ENCODE results near the gene LBHD1.

LBHD1 gene

GRCh38 chr11:62712861-62713260 lies 40.8 kb upstream of the LBHD1 start:
- TF ChIP-seq CTCF (IDR thresholded peaks at IDR 0.05; ENCODE audit: low read depth, low read length), result no peak
- DNase-seq (ENCODE audit: low read depth, low spot score), result no peak
- in situ Hi-C loops (cut with HindIII; ENCODE audit: low sequenced_read_pairs), result no loop called here
- no peak overlapping the region for H3K4me3 ChIP-seq (ENCODE audit: low read depth, low read length)

GRCh38 chr11:62712276-62712812 lies 40.3 kb upstream of the LBHD1 start:
- in situ Hi-C loops (cut with HindIII; ENCODE audit: low sequenced_read_pairs), result no loop called here
- no peak for TF ChIP-seq CTCF (IDR thresholded peaks at IDR 0.05; ENCODE audit: low read depth, low read length)
- H3K4me3 ChIP-seq (ENCODE audit: low read depth, low read length), result no peak overlapping the region
- DNase-seq (ENCODE audit: low read depth, low spot score), result no peak

- no peak for DNase-seq (ENCODE audit: low read depth, low spot score)
- in situ Hi-C loops (cut with HindIII; ENCODE audit: low sequenced_read_pairs), result no loop called here
- peak overlapping the region; percentile 54 for H3K4me3 ChIP-seq (ENCODE audit: low read depth, low read length)
- no peak for TF ChIP-seq CTCF (IDR thresholded peaks at IDR 0.05; ENCODE audit: low read depth, low read length)
Measured at GRCh38 chr11:62710001-62710345, 37.9 kb upstream of the LBHD1 start.

- peak overlapping the region; percentile 54 for H3K4me3 ChIP-seq (ENCODE audit: low read depth, low read length)
Measured at GRCh38 chr11:62709247-62710000, 37.4 kb upstream of the LBHD1 start.

GRCh38 chr11:62708793-62709192 lies 36.7 kb upstream of the LBHD1 start:
- H3K4me3 ChIP-seq (ENCODE audit: low read depth, low read length), result peak overlapping the region; percentile 54
- no peak for TF ChIP-seq CTCF (IDR thresholded peaks at IDR 0.05; ENCODE audit: low read depth, low read length)
- no peak for DNase-seq (ENCODE audit: low read depth, low spot score)
- in situ Hi-C loops (cut with HindIII; ENCODE audit: low sequenced_read_pairs), result no loop called here

More at GRCh38 chr11:62709247-62710000, 37.4 kb upstream of the LBHD1 start:
- in situ Hi-C loops (cut with HindIII; ENCODE audit: low sequenced_read_pairs), result no loop called here
- TF ChIP-seq CTCF (IDR thresholded peaks at IDR 0.05; ENCODE audit: low read depth, low read length), result no peak
- peak; percentile 98 for DNase-seq (ENCODE audit: low read depth, low spot score)

GRCh38 chr11:62708392-62708791 lies 36.3 kb upstream of the LBHD1 start:
- in situ Hi-C loops (cut with HindIII; ENCODE audit: low sequenced_read_pairs), result no loop called here
- no peak for DNase-seq (ENCODE audit: low read depth, low spot score)
- TF ChIP-seq CTCF (IDR thresholded peaks at IDR 0.05; ENCODE audit: low read depth, low read length), result no peak
- no peak overlapping the region for H3K4me3 ChIP-seq (ENCODE audit: low read depth, low read length)

All from astrocyte of the spinal cord (primary cell).